ENCODE results near the gene PDZRN3.
"Not testable (repeated sequence)": the region's sequence is repeated elsewhere in the genome, so short reads cannot be mapped to it uniquely, and the experiment has no call there.

Gene PDZRN3

GRCh38 chr3:73569246-73569760 is 55.4 kb downstream of the PDZRN3 start:
- Histone ChIP-seq H3K4me1 (ENCODE audit: insufficient read depth, poor library complexity, severe bottlenecking) (no peaks in the 10 kb centered on the region), H3K36me3 (ENCODE audit: low read depth) (no peaks in the 10 kb centered on the region), H3K4me3 (ENCODE audit: severe bottlenecking) (no peak overlapping the region), H3K27me3 (ENCODE audit: insufficient read depth, poor library complexity, severe bottlenecking) (no peaks in the 10 kb centered on the region), H3K9me3 (ENCODE audit: severe bottlenecking) (no peaks in the 10 kb centered on the region), H3K27ac (ENCODE audit: poor library complexity, severe bottlenecking) (no peak overlapping the region)
- no peak for TF ChIP-seq CTCF (IDR thresholded peaks at IDR 0.05; ENCODE audit: poor library complexity, severe bottlenecking)
- ATAC-seq (ENCODE audit: low read depth) (no peak), DNase-seq (ENCODE audit: low spot score) (no peak)

GRCh38 chr3:73568371-73568862 is 56.3 kb downstream of the PDZRN3 start:
- no peak for TF ChIP-seq CTCF (IDR thresholded peaks at IDR 0.05; ENCODE audit: poor library complexity, severe bottlenecking)
- Histone ChIP-seq H3K36me3 (ENCODE audit: low read depth) (no peaks in the 10 kb centered on the region), H3K27ac (ENCODE audit: poor library complexity, severe bottlenecking) (no peak overlapping the region), H3K4me1 (ENCODE audit: insufficient read depth, poor library complexity, severe bottlenecking) (no peaks in the 10 kb centered on the region), H3K4me3 (ENCODE audit: severe bottlenecking) (no peak overlapping the region), H3K27me3 (ENCODE audit: insufficient read depth, poor library complexity, severe bottlenecking) (no peaks in the 10 kb centered on the region), H3K9me3 (ENCODE audit: severe bottlenecking) (no peaks in the 10 kb centered on the region)
- no peak for ATAC-seq (ENCODE audit: low read depth)
- DNase-seq (ENCODE audit: low spot score), result no peak

GRCh38 chr3:73565374-73565773 is 59.4 kb downstream of the PDZRN3 start:
- not testable (repeated sequence) for H3K27me3 ChIP-seq (ENCODE audit: insufficient read depth, poor library complexity, severe bottlenecking); H3K36me3 ChIP-seq (ENCODE audit: low read depth); ATAC-seq (ENCODE audit: low read depth); H3K9me3 ChIP-seq (ENCODE audit: severe bottlenecking); DNase-seq (ENCODE audit: low spot score); H3K27ac ChIP-seq (ENCODE audit: poor library complexity, severe bottlenecking); H3K4me3 ChIP-seq (ENCODE audit: severe bottlenecking); H3K4me1 ChIP-seq (ENCODE audit: insufficient read depth, poor library complexity, severe bottlenecking)

GRCh38 chr3:73563896-73564582 is 60.7 kb downstream of the PDZRN3 start:
- no peaks in the 10 kb centered on the region for H3K27me3 ChIP-seq (ENCODE audit: insufficient read depth, poor library complexity, severe bottlenecking)
- H3K9me3 ChIP-seq (ENCODE audit: severe bottlenecking), result no peaks in the 10 kb centered on the region
- no peaks in the 10 kb centered on the region for H3K4me1 ChIP-seq (ENCODE audit: insufficient read depth, poor library complexity, severe bottlenecking)
- H3K36me3 ChIP-seq (ENCODE audit: low read depth), result no peaks in the 10 kb centered on the region
- no peak overlapping the region for H3K27ac ChIP-seq (ENCODE audit: poor library complexity, severe bottlenecking)
- no peak overlapping the region for H3K4me3 ChIP-seq (ENCODE audit: severe bottlenecking)
- no peak for TF ChIP-seq CTCF (IDR thresholded peaks at IDR 0.05; ENCODE audit: poor library complexity, severe bottlenecking)
- DNase-seq (ENCODE audit: low spot score) (no peak), ATAC-seq (ENCODE audit: low read depth) (peak; percentile 85)

GRCh38 chr3:73561494-73561893 is 63.2 kb downstream of the PDZRN3 start:
- H3K4me3 ChIP-seq (ENCODE audit: severe bottlenecking), result no peak overlapping the region
- no peak overlapping the region for H3K27ac ChIP-seq (ENCODE audit: poor library complexity, severe bottlenecking)
- no peaks in the 10 kb centered on the region for H3K27me3 ChIP-seq (ENCODE audit: insufficient read depth, poor library complexity, severe bottlenecking)
- TF ChIP-seq CTCF (IDR thresholded peaks at IDR 0.05; ENCODE audit: poor library complexity, severe bottlenecking), result no peak
- ATAC-seq (ENCODE audit: low read depth) (no peak), DNase-seq (ENCODE audit: low spot score) (no peak)
- H3K4me1 ChIP-seq (ENCODE audit: insufficient read depth, poor library complexity, severe bottlenecking), result no peaks in the 10 kb centered on the region
- H3K9me3 ChIP-seq (ENCODE audit: severe bottlenecking), result no peaks in the 10 kb centered on the region
- no peaks in the 10 kb centered on the region for H3K36me3 ChIP-seq (ENCODE audit: low read depth)
